GM12874 (cell line): ENCODE data around the gene PIGX.

ENCODE experiments used
- TF ChIP-seq, protein P1 (sequence below): IDR thresholded peaks from 2 replicates; pipeline ENCODE4 v1.5.1; 2011; ENCODE audit warnings: low read depth, mild to moderate bottlenecking, control low read depth, low read length, moderate library complexity; ENCODE audit not compliant: insufficient read depth

Gene PIGX

DNA sequence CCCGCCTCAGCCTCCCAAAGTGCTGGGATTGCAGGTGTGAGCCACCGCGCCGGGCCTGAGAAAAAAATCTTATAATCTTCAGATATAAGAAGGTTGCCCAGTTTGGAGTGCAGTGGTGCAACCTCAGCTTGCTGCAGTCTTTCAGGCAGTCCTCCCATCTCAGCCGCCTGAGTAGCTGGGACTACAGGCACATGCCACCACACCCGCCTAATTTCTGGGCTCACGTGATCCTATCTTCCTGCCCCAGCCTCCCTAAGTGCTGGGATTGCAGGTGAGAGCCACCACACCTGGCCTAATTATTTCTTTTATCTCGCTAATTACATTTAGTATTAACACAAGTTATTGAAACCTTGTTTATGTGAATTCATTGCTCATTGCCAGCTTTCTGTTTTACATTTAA lies 41.0 kb downstream of the PIGX start:
- TF ChIP-seq, protein P1, sequence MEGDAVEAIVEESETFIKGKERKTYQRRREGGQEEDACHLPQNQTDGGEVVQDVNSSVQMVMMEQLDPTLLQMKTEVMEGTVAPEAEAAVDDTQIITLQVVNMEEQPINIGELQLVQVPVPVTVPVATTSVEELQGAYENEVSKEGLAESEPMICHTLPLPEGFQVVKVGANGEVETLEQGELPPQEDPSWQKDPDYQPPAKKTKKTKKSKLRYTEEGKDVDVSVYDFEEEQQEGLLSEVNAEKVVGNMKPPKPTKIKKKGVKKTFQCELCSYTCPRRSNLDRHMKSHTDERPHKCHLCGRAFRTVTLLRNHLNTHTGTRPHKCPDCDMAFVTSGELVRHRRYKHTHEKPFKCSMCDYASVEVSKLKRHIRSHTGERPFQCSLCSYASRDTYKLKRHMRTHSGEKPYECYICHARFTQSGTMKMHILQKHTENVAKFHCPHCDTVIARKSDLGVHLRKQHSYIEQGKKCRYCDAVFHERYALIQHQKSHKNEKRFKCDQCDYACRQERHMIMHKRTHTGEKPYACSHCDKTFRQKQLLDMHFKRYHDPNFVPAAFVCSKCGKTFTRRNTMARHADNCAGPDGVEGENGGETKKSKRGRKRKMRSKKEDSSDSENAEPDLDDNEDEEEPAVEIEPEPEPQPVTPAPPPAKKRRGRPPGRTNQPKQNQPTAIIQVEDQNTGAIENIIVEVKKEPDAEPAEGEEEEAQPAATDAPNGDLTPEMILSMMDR: no peak

DNA sequence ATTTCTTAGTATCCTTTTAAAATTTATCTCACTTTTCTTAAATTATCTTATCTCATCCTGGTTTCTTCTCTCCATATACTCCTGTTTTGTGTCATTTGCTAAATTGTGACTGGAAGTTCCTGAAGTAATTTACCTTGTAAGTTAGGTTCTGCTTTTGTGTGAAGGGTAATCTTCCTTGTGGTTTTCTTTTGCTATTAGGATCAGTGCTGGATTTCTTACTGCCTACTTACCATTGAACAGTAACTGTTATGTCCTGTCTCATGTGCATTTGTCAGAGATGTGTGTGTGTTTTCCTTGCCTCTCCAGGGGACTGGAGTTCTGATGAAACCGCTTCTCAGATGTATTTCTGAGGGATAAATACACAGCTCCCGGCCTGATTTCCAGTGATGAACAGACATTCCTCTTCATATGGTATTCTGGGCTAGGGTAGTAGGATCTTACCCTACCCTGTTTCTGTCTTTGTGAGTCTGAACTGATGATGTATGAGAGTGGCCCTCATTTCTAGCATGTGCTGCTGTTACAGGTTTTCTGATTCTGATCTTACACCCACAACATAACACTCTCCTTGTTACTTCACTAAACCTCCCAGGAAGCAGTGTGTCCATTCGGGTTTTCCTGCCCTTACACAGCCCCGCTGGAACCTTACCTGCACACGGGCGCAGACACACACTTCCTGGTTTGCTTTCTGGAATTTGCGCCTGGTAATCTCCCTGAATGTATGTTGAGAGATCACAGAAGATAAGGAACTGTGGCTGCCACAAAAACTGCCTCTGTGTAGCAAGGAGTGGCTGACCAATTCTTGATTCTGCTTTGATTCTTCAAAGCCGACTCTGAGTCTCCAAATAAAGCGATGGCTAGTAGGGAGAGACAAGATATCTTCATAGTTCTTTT lies 42.2 kb downstream of the PIGX start:
- TF ChIP-seq, protein P1: no peak

DNA sequence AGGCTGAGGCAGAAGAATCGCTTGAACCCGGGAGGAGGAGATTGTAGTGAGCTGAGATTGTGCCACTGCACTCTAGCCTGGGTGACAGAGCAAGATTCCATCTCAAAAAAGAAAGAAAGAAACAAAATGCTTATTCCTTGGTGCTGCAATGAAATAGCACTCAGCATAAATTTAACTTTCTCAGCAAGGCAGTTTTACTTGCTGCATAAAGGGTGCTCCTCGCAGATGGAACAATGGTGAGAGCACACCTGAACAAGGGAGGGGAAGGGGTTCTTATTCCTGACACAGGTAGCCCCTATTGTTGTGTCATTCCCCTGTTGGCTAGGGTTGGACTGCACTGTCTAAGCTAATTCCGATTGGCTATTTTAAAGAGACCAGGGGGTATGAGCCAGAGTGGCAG lies 44.6 kb downstream of the PIGX start:
- TF ChIP-seq, protein P1: no peak

DNA sequence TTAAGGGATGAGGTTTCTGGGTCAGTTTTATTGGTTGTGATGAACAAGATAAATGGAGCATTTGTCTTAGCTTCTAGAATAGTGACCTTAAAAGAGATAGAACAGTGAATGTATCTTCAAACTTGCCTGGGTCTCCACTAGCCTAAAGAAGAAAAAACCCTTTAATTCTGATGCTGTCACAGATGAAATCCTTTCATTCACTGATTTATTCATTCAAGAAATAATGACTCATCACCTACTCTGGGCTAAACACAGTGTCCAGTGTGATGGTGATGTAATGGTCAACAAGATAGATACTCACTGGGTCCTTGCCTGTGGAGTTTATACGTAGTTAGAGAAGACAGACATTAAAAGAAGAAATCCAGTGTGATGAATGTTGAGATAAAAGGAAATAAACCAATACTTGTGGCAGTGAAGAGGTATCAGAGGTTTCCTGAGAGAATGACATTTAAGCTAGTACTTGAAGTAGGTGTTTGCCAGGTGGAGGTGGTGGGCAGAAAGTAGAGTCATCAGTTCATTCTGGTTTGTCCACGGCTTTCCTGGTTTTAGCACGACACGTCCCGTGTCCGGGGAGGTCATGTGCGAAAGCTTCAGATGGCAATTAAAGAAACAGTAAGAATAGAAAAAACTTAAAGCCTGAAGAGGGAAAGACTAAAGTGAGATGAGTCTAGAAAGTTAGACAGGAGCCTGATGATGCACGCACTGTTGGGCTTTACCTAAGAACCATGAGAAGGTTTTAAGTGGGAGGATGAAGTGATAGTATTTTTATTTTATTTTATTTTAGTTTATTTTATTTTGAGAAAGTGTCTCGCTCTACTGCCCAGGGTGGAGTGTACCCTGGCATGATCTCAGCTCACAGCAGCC lies 45.9 kb downstream of the PIGX start:
- TF ChIP-seq, protein P1: no peak

DNA sequence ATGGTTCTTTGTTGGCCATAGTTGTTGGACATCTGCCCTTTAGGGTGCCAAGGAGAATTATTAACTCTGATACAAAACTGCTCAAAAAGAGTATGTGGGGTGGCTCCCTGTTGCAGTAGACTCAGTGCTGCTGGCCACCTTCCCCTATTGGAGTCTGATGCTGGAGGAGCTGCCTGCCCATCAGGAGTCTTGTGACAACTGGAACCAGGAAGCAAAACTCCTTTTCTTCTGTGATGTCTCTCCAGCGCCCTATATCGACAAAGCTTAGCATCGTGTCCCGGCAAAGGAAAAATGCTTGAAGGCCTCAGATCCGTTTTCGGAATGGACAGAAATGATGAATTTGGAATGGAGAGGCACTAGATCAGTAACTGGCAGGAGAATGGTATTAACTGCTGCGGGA lies 51.0 kb downstream of the PIGX start:
- TF ChIP-seq, protein P1: no peak

DNA sequence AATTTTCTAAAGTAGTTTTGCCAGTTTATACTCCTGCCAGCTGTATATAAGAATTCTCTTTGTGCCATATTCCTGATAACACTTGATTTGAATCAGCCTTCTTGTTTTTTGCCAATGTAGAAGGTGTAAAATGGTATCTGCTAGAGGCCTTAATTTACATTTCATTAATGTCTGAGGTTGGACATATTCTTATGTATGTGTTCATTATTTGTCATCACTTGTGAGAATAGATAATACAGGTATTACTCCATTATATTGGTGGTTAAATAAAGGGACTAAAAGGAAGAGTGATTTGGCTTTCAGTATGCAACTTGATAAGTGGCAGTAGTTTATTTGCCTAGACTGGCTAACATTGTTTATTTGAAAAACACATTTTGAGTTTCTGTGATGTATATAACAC lies 53.3 kb downstream of the PIGX start:
- TF ChIP-seq, protein P1: no peak

DNA sequence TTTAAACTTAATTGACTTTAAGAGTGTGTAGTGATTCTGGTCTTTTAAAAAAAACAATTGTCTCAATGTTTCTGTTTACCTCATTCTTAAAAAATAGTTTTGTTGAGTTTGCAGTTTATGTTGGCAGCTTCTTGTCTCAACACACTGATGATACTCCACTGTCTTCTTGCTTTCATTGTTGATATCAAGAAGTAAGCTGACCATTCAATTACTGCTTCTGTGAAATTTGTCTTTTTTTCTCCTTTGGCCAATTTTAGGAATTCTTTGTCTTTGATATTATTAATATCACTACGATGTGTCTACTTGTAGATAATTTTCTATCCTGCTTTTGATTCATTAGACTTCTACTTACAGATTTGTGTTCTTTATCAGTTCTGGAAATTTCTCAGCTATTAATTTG lies 58.9 kb downstream of the PIGX start:
- TF ChIP-seq, protein P1: no peak
